GM12891 (cell line): ENCODE results near the gene CASS4.
"Not testable (repeated sequence)": the region's sequence is repeated elsewhere in the genome, so short reads cannot be mapped to it uniquely, and the experiment has no call there.

ENCODE experiments used
- DNase-seq: peaks from one replicate; pipeline ENCODE4 v3.0.0; 2011; ENCODE audit warnings: low spot score; ENCODE audit not compliant: insufficient read length
- FAIRE-seq: peaks from 2 replicates; lab custom pipeline; 2011; peaks lifted over from hg19 to GRCh38; lab: Jason Lieb, UNC
- PAX5 ChIP-seq: IDR thresholded peaks from 2 replicates; pipeline ENCODE4 v1.6.1; 2011; ENCODE audit warnings: low read length, moderate library complexity, mild to moderate bottlenecking; ENCODE audit not compliant: insufficient read depth, severe bottlenecking
- POLR2A ChIP-seq: IDR thresholded peaks from 2 replicates; pipeline ENCODE4 v1.6.1; 2011; ENCODE audit warnings: low read depth, low read length, control low read depth
- POLR2AphosphoS5 ChIP-seq: IDR thresholded peaks from 2 replicates; pipeline ENCODE4 v1.6.1; 2011; ENCODE audit warnings: low read depth, low read length, control low read depth
- POU2F2 ChIP-seq: IDR thresholded peaks from 2 replicates; pipeline ENCODE4 v1.6.1; 2011; ENCODE audit warnings: low read depth, mild to moderate bottlenecking, control low read depth, low read length, moderate library complexity
- SPI1 ChIP-seq: IDR thresholded peaks from 2 replicates; pipeline ENCODE4 v1.6.1; 2011; ENCODE audit warnings: low read depth, low read length, control low read depth
- TAF1 ChIP-seq: IDR thresholded peaks from 2 replicates; pipeline ENCODE4 v1.6.1; 2011; ENCODE audit warnings: low read depth, low read length, control low read depth

The CASS4 gene

GRCh38 chr20:56378386-56378785 lies 33.7 kb upstream of the CASS4 start:
- FAIRE-seq (no peak), DNase-seq (no peak)
- TF ChIP-seq POLR2AphosphoS5 (no peak), PAX5 (no peak), POU2F2 (no peak), TAF1 (no peak), SPI1 (no peak), POLR2A (no peak)

GRCh38 chr20:56380375-56380774 lies 31.7 kb upstream of the CASS4 start:
- FAIRE-seq (no peak), DNase-seq (no peak)
- no peak for TF ChIP-seq POLR2AphosphoS5
- TF ChIP-seq SPI1 = no peak
- no peak for TF ChIP-seq TAF1
- TF ChIP-seq POU2F2 = no peak
- no peak for TF ChIP-seq POLR2A
- TF ChIP-seq PAX5 = no peak

DNA sequence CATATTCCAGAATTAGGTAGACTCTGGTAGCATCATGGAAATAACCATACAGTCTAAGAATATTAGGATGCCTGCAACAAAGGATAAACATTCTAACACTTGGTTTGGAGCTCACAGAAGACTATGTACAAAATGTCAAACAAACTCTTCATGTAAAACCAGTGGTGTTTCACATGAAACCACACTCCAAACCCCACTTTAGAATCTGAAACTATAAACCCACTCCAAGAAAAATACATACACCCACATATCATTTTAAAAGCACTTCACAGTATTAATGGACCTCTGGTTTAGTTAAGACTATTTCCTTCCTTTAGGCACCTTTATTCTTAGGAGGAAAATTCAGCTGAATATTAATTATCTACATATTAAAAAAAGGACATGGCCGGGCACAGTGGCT lies 30.6 kb upstream of the CASS4 start:
- TF ChIP-seq POLR2A (no peak), SPI1 (no peak), POLR2AphosphoS5 (no peak), PAX5 (no peak), POU2F2 (no peak), TAF1 (no peak)
- DNase-seq = no peak
- FAIRE-seq = no peak

DNA sequence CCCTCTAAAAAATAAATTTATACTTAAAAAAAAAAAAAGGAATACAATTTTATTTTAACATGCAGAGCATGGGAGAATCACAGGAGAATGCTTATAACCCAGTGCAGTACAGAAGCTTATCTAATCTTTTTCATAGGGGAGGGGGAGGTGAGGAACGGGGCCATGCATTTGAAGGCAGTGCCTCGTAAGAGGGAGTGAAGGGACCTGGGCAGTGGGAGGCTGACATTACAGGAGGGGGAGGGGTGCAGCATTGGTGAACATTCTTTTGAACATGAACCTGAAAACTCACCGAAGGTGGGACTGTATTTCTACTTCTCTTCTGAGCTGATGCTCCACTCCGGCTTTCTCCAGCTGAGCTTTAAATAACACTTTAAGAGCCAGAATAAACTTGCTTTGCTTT lies 29.4 kb upstream of the CASS4 start:
- FAIRE-seq (no peak), DNase-seq (no peak)
- no peak for TF ChIP-seq SPI1
- no peak for TF ChIP-seq TAF1
- no peak for TF ChIP-seq POLR2AphosphoS5

GRCh38 chr20:56383334-56383733 lies 28.7 kb upstream of the CASS4 start:
- no peak for DNase-seq
- no peak for FAIRE-seq
- no peak for TF ChIP-seq POLR2A
- TF ChIP-seq POU2F2 = no peak
- TF ChIP-seq TAF1 = no peak
- no peak for TF ChIP-seq POLR2AphosphoS5
- no peak for TF ChIP-seq SPI1
- TF ChIP-seq PAX5 = no peak

- DNase-seq = no peak
- FAIRE-seq = no peak
- TF ChIP-seq TAF1 = no peak
- TF ChIP-seq POLR2AphosphoS5 = no peak
- TF ChIP-seq POLR2A = no peak
- TF ChIP-seq PAX5 = no peak
- no peak for TF ChIP-seq POU2F2
- no peak for TF ChIP-seq SPI1
Observed at GRCh38 chr20:56385130-56385529, 26.9 kb upstream of the CASS4 start.

DNA sequence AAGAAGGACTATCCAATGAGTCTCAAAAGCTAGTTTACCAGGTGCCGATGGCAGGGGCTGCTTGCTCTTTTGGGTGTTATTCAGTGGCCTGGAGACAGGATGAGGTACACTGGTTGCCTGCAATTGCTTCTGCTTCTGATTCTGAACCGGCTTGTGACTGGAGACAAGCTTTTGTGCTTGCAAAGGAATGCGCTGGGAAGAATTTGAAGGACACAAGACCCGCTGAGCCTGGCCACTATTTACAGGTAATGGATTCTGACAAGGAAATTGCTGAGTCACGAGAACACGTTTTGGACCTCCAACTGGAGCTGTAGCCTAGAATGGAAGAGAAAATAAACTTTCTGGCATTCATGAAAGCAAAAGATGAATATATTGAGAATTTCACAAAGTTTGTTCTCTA lies 25.8 kb upstream of the CASS4 start:
- DNase-seq (no peak), FAIRE-seq (no peak)
- TF ChIP-seq PAX5 = no peak

DNA sequence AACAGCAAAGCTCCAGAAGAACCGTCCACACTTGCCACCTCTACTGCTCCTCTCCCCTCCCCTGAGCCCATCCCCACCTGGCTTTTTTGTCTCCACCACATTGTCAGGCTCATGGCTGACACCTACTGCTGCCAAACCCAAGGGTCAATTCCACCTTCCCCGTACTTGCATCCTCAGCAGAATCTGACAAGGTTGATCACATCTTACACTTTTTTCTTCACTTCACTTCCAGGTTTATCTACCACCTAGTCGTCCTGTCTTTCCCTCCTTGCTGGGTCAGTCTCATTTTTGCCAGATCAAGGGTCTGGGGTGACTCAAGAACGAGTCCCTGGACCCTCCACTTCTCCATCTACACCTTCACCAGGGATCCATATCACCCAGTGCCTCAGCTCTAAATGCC lies 23.2 kb upstream of the CASS4 start:
- FAIRE-seq (no peak), DNase-seq (no peak)

GRCh38 chr20:56389807-56390206 lies 22.3 kb upstream of the CASS4 start:
- TF ChIP-seq POU2F2 = no peak
- TF ChIP-seq SPI1 = no peak
- no peak for TF ChIP-seq POLR2AphosphoS5
- TF ChIP-seq POLR2A = no peak
- no peak for TF ChIP-seq TAF1
- TF ChIP-seq PAX5 = no peak
- DNase-seq = no peak
- FAIRE-seq = no peak

More for the DNA sequence above, 23.2 kb upstream of the CASS4 start:
- TF ChIP-seq PAX5 (no peak), TAF1 (no peak), POLR2AphosphoS5 (no peak), POU2F2 (no peak), SPI1 (no peak), POLR2A (no peak)

DNA sequence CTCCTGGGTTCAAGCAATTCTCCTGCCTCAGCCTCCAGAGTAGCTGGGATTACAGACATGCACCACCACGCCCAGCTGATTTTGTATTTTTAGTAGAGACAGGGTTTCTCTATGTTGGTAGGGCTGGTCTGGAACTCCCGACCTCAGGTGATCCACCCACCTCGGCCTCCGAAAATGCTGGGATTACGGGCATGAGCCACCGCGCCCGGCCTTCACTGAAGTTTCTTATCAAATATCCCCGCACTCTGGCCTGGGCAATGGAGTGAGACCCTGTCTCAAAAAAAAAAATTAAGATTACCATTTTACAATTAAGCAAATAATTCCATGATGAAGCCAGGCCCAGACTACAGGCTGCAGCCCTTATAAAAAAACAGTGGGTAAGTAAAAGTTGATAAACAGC lies 21.7 kb upstream of the CASS4 start:
- not testable (repeated sequence) for FAIRE-seq

GRCh38 chr20:56391037-56391436 lies 21.0 kb upstream of the CASS4 start:
- no peak for DNase-seq
- TF ChIP-seq POLR2A (no peak; the same call in 1 of the 2 replicates), POU2F2 (no peak), PAX5 (no peak)
- FAIRE-seq = no peak

More for the DNA sequence above, 21.7 kb upstream of the CASS4 start:
- not testable (repeated sequence) for DNase-seq

GRCh38 chr20:56391596-56392131 lies 20.4 kb upstream of the CASS4 start:
- DNase-seq = no peak
- no peak for FAIRE-seq
- TF ChIP-seq POU2F2 = no peak
- TF ChIP-seq POLR2AphosphoS5 = 0 out of 2 replicates have a peak, but pooled peaks have one; percentile 5
